Measurements from ENCODE around the gene PDZD2.

PDZD2 gene

GRCh38 chr5:32089146-32090000 is 450.4 kb downstream of the PDZD2 start:
- no peak for DNase-seq

GRCh38 chr5:32090026-32090754 is 451.3 kb downstream of the PDZD2 start:
- no peak for DNase-seq

GRCh38 chr5:32090755-32091128 is 451.8 kb downstream of the PDZD2 start:
- no peak for DNase-seq

GRCh38 chr5:32092938-32093812 is 454.2 kb downstream of the PDZD2 start:
- DNase-seq, result peak; percentile 68

- no peak for DNase-seq
Observed at GRCh38 chr5:32094691-32095090, 455.8 kb downstream of the PDZD2 start.

- no peak for DNase-seq
Observed at GRCh38 chr5:32095261-32095671, 456.3 kb downstream of the PDZD2 start.

GRCh38 chr5:32096891-32097595 is 458.1 kb downstream of the PDZD2 start:
- DNase-seq, result no peak

GRCh38 chr5:32098291-32098690 is 459.4 kb downstream of the PDZD2 start:
- DNase-seq, result no peak

- DNase-seq, result no peak
Observed at GRCh38 chr5:32098890-32099310, 460.0 kb downstream of the PDZD2 start.

- no peak for DNase-seq
Observed at GRCh38 chr5:32099486-32100035, 460.6 kb downstream of the PDZD2 start.

- DNase-seq, result no peak
Observed at GRCh38 chr5:32100230-32100629, 461.3 kb downstream of the PDZD2 start.

- DNase-seq, result no peak
Observed at GRCh38 chr5:32100691-32101302, 461.9 kb downstream of the PDZD2 start.

GRCh38 chr5:32102254-32102986 is 463.5 kb downstream of the PDZD2 start:
- no peak for DNase-seq

- no peak for DNase-seq
Observed at GRCh38 chr5:32103521-32103920, 464.6 kb downstream of the PDZD2 start.

GRCh38 chr5:32107291-32107690 is 468.4 kb downstream of the PDZD2 start:
- no peak for DNase-seq

- DNase-seq, result no peak
Observed at GRCh38 chr5:32108167-32108566, 469.2 kb downstream of the PDZD2 start.

GRCh38 chr5:32109236-32109635 is 470.3 kb downstream of the PDZD2 start:
- DNase-seq, result no peak

- no peak for DNase-seq
Observed at GRCh38 chr5:32110111-32110696, 471.3 kb downstream of the PDZD2 start.

GRCh38 chr5:32115985-32116384 is 477.1 kb downstream of the PDZD2 start:
- DNase-seq, result no peak

GRCh38 chr5:32116574-32117313 is 477.8 kb downstream of the PDZD2 start:
- no peak for DNase-seq

Measured in CD4-positive, alpha-beta T cell treated with Interleukin-21 for 1 hour (primary cell).